H9 (cell line): Measurements from ENCODE around the gene CHI3L2. TPM values are rescaled to one million over a fixed set of nuclear protein-coding genes. Genes with fewer than 3 reads are reported as not detected.

Experiments
- DNase-seq: peaks from one replicate; pipeline ENCODE4 v3.0.0-alpha.2; 2017
- H2AFZ ChIP-seq: one replicate; pipeline ENCODE4 v1.6.1; 2013; ENCODE audit warnings: mild to moderate bottlenecking, low read length, control low read depth, moderate library complexity
- H2AK5ac ChIP-seq: 2 replicates; pipeline ENCODE4 v1.6.1; 2013; ENCODE audit warnings: low read length, control low read depth, mixed read lengths; ENCODE audit not compliant: insufficient read length
- H2BK120ac ChIP-seq: one replicate; pipeline ENCODE4 v1.6.1; 2013; ENCODE audit warnings: low read depth, mild to moderate bottlenecking, low read length, control low read depth, inconsistent platforms; ENCODE audit not compliant: poor library complexity, severe bottlenecking
- H2BK12ac ChIP-seq: 2 replicates; pipeline ENCODE4 v1.6.1; 2013; ENCODE audit warnings: low read length, control low read depth, mixed read lengths, low read depth; ENCODE audit not compliant: insufficient read length
- H2BK15ac ChIP-seq: 2 replicates; pipeline ENCODE4 v1.6.1; 2013; ENCODE audit warnings: low read depth, low read length, control low read depth
- H2BK20ac ChIP-seq: one replicate; pipeline ENCODE4 v1.6.1; 2013; ENCODE audit warnings: low read depth, mild to moderate bottlenecking, low read length, control low read depth, inconsistent platforms; ENCODE audit not compliant: poor library complexity, severe bottlenecking
- H2BK5ac ChIP-seq: 2 replicates; pipeline ENCODE4 v1.6.1; 2013; ENCODE audit warnings: low read length, control low read depth, mixed read lengths; ENCODE audit not compliant: insufficient read length
- H3K14ac ChIP-seq: 2 replicates; pipeline ENCODE4 v1.6.1; 2013; ENCODE audit warnings: low read length, control low read depth; ENCODE audit not compliant: insufficient read depth
- H3K18ac ChIP-seq: 2 replicates; pipeline ENCODE4 v1.6.1; 2013; ENCODE audit warnings: low read depth, mild to moderate bottlenecking, mixed read lengths, low read length, control low read depth; ENCODE audit not compliant: insufficient read length
- H3K23ac ChIP-seq: 2 replicates; pipeline ENCODE4 v1.6.1; 2013; ENCODE audit warnings: low read length, control low read depth, mixed read lengths, low read depth; ENCODE audit not compliant: insufficient read length
- H3K23me2 ChIP-seq: 2 replicates; pipeline ENCODE4 v1.6.1; 2013; ENCODE audit warnings: low read depth, mild to moderate bottlenecking, mixed read lengths, low read length, control low read depth; ENCODE audit not compliant: insufficient read length, poor library complexity, severe bottlenecking
- H3K27ac ChIP-seq: 2 replicates; pipeline ENCODE4 v1.5.1; 2013; ENCODE audit warnings: low read length, control low read depth, mixed read lengths, low read depth; ENCODE audit not compliant: insufficient read length
- H3K27me3 ChIP-seq: 2 replicates; pipeline ENCODE4 v1.6.1; 2013; ENCODE audit warnings: low read length, control low read depth, inconsistent platforms; ENCODE audit not compliant: insufficient read depth
- H3K4ac ChIP-seq: 2 replicates; pipeline ENCODE4 v1.6.1; 2013; ENCODE audit warnings: low read depth, mild to moderate bottlenecking, control low read depth, inconsistent platforms, low read length, moderate library complexity
- H3K4me1 ChIP-seq: 2 replicates; pipeline ENCODE4 v1.6.1; 2013; ENCODE audit warnings: low read length, control low read depth, inconsistent platforms; ENCODE audit not compliant: insufficient read depth
- H3K4me2 ChIP-seq: 2 replicates; pipeline ENCODE4 v1.6.1; 2013; ENCODE audit warnings: low read length, control low read depth, mixed read lengths; ENCODE audit not compliant: insufficient read length, insufficient read depth
- H3K56ac ChIP-seq: 2 replicates; pipeline ENCODE4 v1.6.1; 2013; ENCODE audit warnings: low read depth, mild to moderate bottlenecking, mixed read lengths, low read length, control low read depth; ENCODE audit not compliant: insufficient read length
- H3K79me1 ChIP-seq: 2 replicates; pipeline ENCODE4 v1.6.1; 2013; ENCODE audit warnings: low read depth, mild to moderate bottlenecking, moderate library complexity, low read length, control low read depth, inconsistent platforms; ENCODE audit not compliant: insufficient read depth, poor library complexity, severe bottlenecking
- H3K79me2 ChIP-seq: 2 replicates; pipeline ENCODE4 v1.6.1; 2013; ENCODE audit warnings: low read length, control low read depth, inconsistent platforms; ENCODE audit not compliant: insufficient read depth
- H3K9ac ChIP-seq: 2 replicates; pipeline ENCODE4 v1.6.1; 2013; ENCODE audit warnings: low read length, control low read depth, mixed read lengths; ENCODE audit not compliant: insufficient read length; ENCODE audit errors: extremely low read depth
- H3K9me3 ChIP-seq: one replicate; pipeline ENCODE4 v1.6.1; 2013; ENCODE audit warnings: low read depth, low read length, inconsistent platforms; ENCODE audit not compliant: control insufficient read depth
- H3T11ph ChIP-seq: one replicate; pipeline ENCODE4 v1.6.1; 2013; ENCODE audit warnings: mild to moderate bottlenecking, low read length, control low read depth, inconsistent platforms
- H4K20me1 ChIP-seq: one replicate; pipeline ENCODE4 v1.6.1; 2013; ENCODE audit not compliant: control insufficient read depth, insufficient read length, insufficient read depth
- H4K5ac ChIP-seq: 2 replicates; pipeline ENCODE4 v1.6.1; 2013; ENCODE audit warnings: low read depth, mild to moderate bottlenecking, mixed read lengths, low read length, control low read depth; ENCODE audit not compliant: insufficient read length
- H4K8ac ChIP-seq: replicated peaks from 2 replicates; pipeline ENCODE4 v1.6.1; 2013; ENCODE audit warnings: low read length, control low read depth, mixed read lengths, low read depth; ENCODE audit not compliant: insufficient read length
- H4K91ac ChIP-seq: 2 replicates; pipeline ENCODE4 v1.6.1; 2013; ENCODE audit warnings: low read depth, mild to moderate bottlenecking, moderate library complexity, mixed read lengths, low read length, control low read depth; ENCODE audit not compliant: insufficient read length
- H3K27ac Mint-ChIP-seq, 3 experiments: 2 replicates in 2 of 3; 3 replicates in 1 of 3; pipeline ENCODE4 v1.8.0; 2020 to 2021; ENCODE audit warnings: mixed read lengths in 3 of 3, mild to moderate bottlenecking in 1 of 3, moderate library complexity in 1 of 3
- H3K27me3 Mint-ChIP-seq: 2 replicates; pipeline ENCODE4 v1.8.0; 2021; ENCODE audit warnings: low read depth, mild to moderate bottlenecking, moderate library complexity, mixed read lengths
- H3K36me3 Mint-ChIP-seq, 3 experiments: 2 replicates in 2 of 3; 3 replicates in 1 of 3; pipeline ENCODE4 v1.8.0; 2020 to 2021; ENCODE audit warnings: low read depth in 3 of 3, mixed read lengths in 3 of 3; ENCODE audit not compliant: insufficient read depth in 1 of 3
- H3K4me1 Mint-ChIP-seq, 2 experiments: 2 replicates each; pipeline ENCODE4 v1.8.0; 2020; ENCODE audit warnings: mixed read lengths in 2 of 2
- H3K4me3 Mint-ChIP-seq, 2 experiments: 2 replicates in 1 of 2; 3 replicates in 1 of 2; pipeline ENCODE4 v1.8.0; 2020 to 2021; ENCODE audit warnings: mild to moderate bottlenecking in 2 of 2, mixed read lengths in 2 of 2, moderate library complexity in 1 of 2
- H3K9me3 Mint-ChIP-seq, 2 experiments: 2 replicates in 1 of 2; 3 replicates in 1 of 2; pipeline ENCODE4 v1.8.0; 2020; ENCODE audit warnings: mild to moderate bottlenecking in 2 of 2, mixed read lengths in 2 of 2, moderate library complexity in 1 of 2
- WGBS: extraction: QIAGEN DNeasy Blood & Tissue Kit; methylation state at CpG from one replicate; pipeline ENCODE4 v1.1.7; 2013; ENCODE audit warnings: missing lambda C conversion rate, low lambda C conversion rate, mixed read lengths; ENCODE audit not compliant: insufficient read length; ENCODE audit errors: extremely low coverage; 5-methylcytosine and 5-hydroxymethylcytosine counted together
- total RNA-seq: library from RNA; stranded (reverse); gene quantifications from 2 replicates; pipeline ENCODE4 v1.2.1, GENCODE V29; 2021
- TF ChIP-seq, protein P1 (sequence below): fragments of 200-600 bp; sonication (generic); conservative IDR thresholded peaks from 3 replicates; pipeline ENCODE4 v1.8.0; 2021; ENCODE audit warnings: antibody characterized with exemption, mild to moderate bottlenecking

CHI3L2 gene
- total RNA-seq, 1 experiment from 2014 or later = not detected

DNA sequence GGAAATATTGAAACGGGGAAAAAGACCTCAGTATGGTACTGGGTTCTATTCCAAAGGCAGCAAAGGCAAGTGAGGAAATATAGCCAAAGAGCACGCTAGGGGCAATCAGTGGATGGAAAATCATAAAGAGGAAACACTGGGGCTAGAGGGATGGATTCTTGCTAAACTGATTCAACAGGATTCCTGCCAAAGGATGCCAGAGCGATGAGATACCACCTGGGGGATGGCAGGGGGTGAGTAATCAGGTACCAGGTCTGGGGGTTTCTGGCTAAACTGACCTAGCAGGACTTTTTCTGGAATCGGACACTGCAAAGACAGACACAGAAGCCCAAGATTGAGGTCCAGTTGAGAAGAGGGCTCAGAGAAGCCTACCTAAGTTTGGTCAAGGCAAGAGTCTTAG is 6.7 kb downstream of the CHI3L2 start:
- H2BK20ac ChIP-seq = no peak overlapping the region
- H3T11ph ChIP-seq = no peak overlapping the region
- H4K20me1 ChIP-seq = no peaks in the 10 kb centered on the region
- no peak overlapping the region for H4K5ac ChIP-seq
- no peak overlapping the region for H2BK15ac ChIP-seq
- H3K23ac ChIP-seq = no peak overlapping the region
- TF ChIP-seq, protein P1, sequence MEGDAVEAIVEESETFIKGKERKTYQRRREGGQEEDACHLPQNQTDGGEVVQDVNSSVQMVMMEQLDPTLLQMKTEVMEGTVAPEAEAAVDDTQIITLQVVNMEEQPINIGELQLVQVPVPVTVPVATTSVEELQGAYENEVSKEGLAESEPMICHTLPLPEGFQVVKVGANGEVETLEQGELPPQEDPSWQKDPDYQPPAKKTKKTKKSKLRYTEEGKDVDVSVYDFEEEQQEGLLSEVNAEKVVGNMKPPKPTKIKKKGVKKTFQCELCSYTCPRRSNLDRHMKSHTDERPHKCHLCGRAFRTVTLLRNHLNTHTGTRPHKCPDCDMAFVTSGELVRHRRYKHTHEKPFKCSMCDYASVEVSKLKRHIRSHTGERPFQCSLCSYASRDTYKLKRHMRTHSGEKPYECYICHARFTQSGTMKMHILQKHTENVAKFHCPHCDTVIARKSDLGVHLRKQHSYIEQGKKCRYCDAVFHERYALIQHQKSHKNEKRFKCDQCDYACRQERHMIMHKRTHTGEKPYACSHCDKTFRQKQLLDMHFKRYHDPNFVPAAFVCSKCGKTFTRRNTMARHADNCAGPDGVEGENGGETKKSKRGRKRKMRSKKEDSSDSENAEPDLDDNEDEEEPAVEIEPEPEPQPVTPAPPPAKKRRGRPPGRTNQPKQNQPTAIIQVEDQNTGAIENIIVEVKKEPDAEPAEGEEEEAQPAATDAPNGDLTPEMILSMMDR = no peak
- H2AFZ ChIP-seq = no peak overlapping the region
- WGBS = no CpG with 5 or more reads among the region's 4 CpGs
- H3K4me1 Mint-ChIP-seq = peaks cover 22 to 23% of the 10 kb centered on the region in 2 experiments
- H4K8ac ChIP-seq = no peak overlapping the region
- H3K9me3 Mint-ChIP-seq = peaks cover 0 to 5% of the 10 kb centered on the region in 2 experiments; a peak in 2 of 5 replicates
- H3K4ac ChIP-seq = no peak overlapping the region
- H4K91ac ChIP-seq = no peak overlapping the region
- no peaks in the 10 kb centered on the region for H3K79me2 ChIP-seq
- no peak overlapping the region for H3K18ac ChIP-seq
- H2BK5ac ChIP-seq = no peak overlapping the region
- no peak overlapping the region for H3K27ac ChIP-seq
- no peak overlapping the region for H3K14ac ChIP-seq
- H2AK5ac ChIP-seq = no peak overlapping the region
- no peaks in the 10 kb centered on the region for H3K4me1 ChIP-seq
- peaks cover 4% of the 10 kb centered on the region for H3K27me3 Mint-ChIP-seq
- DNase-seq = no peak
- H3K9ac ChIP-seq = no peak overlapping the region
- no peak overlapping the region for H3K4me2 ChIP-seq
- H3K36me3 Mint-ChIP-seq = 0 out of 7 replicates have a peak, but pooled peaks cover 0 to 5% (median 0%) of the 10 kb centered on the region in 3 experiments
- H3K79me1 ChIP-seq = no peaks in the 10 kb centered on the region
- H3K9me3 ChIP-seq = no peaks in the 10 kb centered on the region
- no peak overlapping the region for H3K56ac ChIP-seq
- H3K23me2 ChIP-seq = no peaks in the 10 kb centered on the region
- H2BK12ac ChIP-seq = no peak overlapping the region
- no peak overlapping the region for H2BK120ac ChIP-seq
- no peaks in the 10 kb centered on the region for H3K27me3 ChIP-seq
- H3K27ac Mint-ChIP-seq = no peak overlapping the region
- H3K4me3 Mint-ChIP-seq = no peak overlapping the region
